C1 segment of cervical spinal cord (tissue), 14 donors: ENCODE measurements around the gene RHOB.
"Not testable (repeated sequence)": the region's sequence is repeated elsewhere in the genome, so short reads cannot be mapped to it uniquely, and the experiment has no call there.

Source experiments
- DNase-seq, 14 donors: peaks; one replicate each; lab custom pipeline; 2025; lab: John Stamatoyannopoulos, UW

Gene RHOB

GRCh38 chr2:20422402-20423271 is 24.2 kb upstream of the RHOB start:
- peak in 3 of 14 donors; percentile 33 to 65 (median 40) for DNase-seq

- DNase-seq, result no peak
Measured at GRCh38 chr2:20423359-20423758, 23.5 kb upstream of the RHOB start.

- DNase-seq, result no peak
Measured at GRCh38 chr2:20423847-20424246, 23.0 kb upstream of the RHOB start.

GRCh38 chr2:20424300-20425290 is 22.3 kb upstream of the RHOB start:
- peak in 6 of 14 donors; percentile 28 to 72 (median 64) for DNase-seq

- DNase-seq, result no peak
Measured at GRCh38 chr2:20425371-20425881, 21.4 kb upstream of the RHOB start.

- DNase-seq, result no peak
Measured at GRCh38 chr2:20425884-20426283, 21.0 kb upstream of the RHOB start.

GRCh38 chr2:20427931-20428526 is 18.8 kb upstream of the RHOB start:
- no peak for DNase-seq

- no peak for DNase-seq
Measured at GRCh38 chr2:20428717-20429490, 18.0 kb upstream of the RHOB start.

- no peak for DNase-seq
Measured at GRCh38 chr2:20429528-20429927, 17.3 kb upstream of the RHOB start.

GRCh38 chr2:20430035-20430434 is 16.8 kb upstream of the RHOB start:
- DNase-seq, result no peak

GRCh38 chr2:20430461-20431300 is 16.2 kb upstream of the RHOB start:
- no peak for DNase-seq

GRCh38 chr2:20431301-20431698 is 15.6 kb upstream of the RHOB start:
- no peak for DNase-seq

GRCh38 chr2:20431772-20432171 is 15.1 kb upstream of the RHOB start:
- DNase-seq, result no peak

GRCh38 chr2:20432714-20433113 is 14.2 kb upstream of the RHOB start:
- no peak for DNase-seq

- DNase-seq, result no peak
Measured at GRCh38 chr2:20433249-20433648, 13.6 kb upstream of the RHOB start.

- no peak for DNase-seq
Measured at GRCh38 chr2:20433946-20434553, 12.8 kb upstream of the RHOB start.

- no peak for DNase-seq
Measured at GRCh38 chr2:20434588-20435294, 12.1 kb upstream of the RHOB start.

GRCh38 chr2:20435456-20435855 is 11.4 kb upstream of the RHOB start:
- not testable (repeated sequence) for DNase-seq
